ENCODE measurements around the gene TACR1. TPM values are rescaled to one million over a fixed set of nuclear protein-coding genes. Genes with fewer than 3 reads are reported as not detected.

Gene TACR1
- total and polyA plus RNA-seq, 2 of the 13 experiments (the other 11 are each of a cell fraction or from before 2014, with no cell fraction given) = not detected

DNA sequence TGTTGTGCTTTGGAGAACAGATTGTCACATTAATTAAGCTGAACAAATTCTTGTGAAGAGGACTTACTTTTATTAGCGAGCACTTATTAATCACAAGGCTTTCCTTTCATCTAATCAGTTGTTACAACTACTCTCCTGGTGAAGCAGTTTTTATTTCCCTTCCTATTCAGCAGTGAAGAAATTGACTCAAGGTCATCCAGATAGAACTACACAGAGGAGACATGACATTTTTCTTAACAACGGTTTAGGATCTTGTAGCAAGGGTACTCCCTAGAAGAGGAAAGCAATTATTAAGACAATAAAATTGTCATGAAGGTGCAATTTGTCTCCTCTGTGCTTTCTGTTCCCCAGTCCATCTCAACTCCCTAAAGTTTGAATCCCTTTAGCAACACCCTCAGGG, 179.5 kb downstream of the TACR1 start (continued):
- no peak for TF ChIP-seq ZNF687 (CRISPR knock-in tag; IDR thresholded peaks at IDR 0.05)
- TF ChIP-seq ZNF704 (CRISPR knock-in tag; IDR thresholded peaks at IDR 0.05; ENCODE audit: borderline replicate concordance) = no peak
- no peak for TF ChIP-seq ARID4A (CRISPR knock-in tag; IDR thresholded peaks at IDR 0.05; ENCODE audit: borderline replicate concordance)
- TF ChIP-seq HOXA3 (CRISPR knock-in tag; IDR thresholded peaks at IDR 0.05) = no peak
